GM12872 (cell line): Measurements from ENCODE around the gene DTHD1.

Experiments used
- CTCF ChIP-seq: IDR thresholded peaks from 3 replicates; pipeline ENCODE4 v1.5.1; 2011; ENCODE audit warnings: low read depth, mild to moderate bottlenecking, low read length, moderate library complexity; ENCODE audit not compliant: insufficient read depth

The DTHD1 gene

GRCh38 chr4:36320117-36320896 is 38.9 kb downstream of the DTHD1 start:
- no peak for TF ChIP-seq CTCF

- TF ChIP-seq CTCF: no peak
These were observed 39.8 kb downstream of the DTHD1 start for GRCh38 chr4:36321176-36321575.

DNA sequence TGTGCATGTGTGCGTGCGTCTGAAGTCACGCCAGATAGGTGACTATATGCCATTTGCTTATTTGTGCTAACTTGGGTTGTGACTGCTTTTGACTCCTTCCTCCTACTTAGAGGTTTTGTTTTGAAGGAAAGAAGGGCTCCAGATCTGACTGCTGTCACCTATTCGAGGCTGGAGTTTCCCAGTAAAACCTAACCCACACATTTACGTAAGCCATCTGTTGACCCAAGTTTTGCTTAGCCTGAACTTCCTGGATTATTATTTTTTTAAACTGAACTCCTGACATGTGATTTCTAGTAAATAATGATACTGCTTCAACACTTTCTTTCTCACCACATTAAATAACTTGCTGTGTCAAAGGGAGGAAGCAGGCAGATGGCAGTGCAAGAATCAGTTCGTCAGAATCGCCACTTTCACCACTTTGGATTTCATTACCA is 41.5 kb downstream of the DTHD1 start:
- no peak for TF ChIP-seq CTCF

DNA sequence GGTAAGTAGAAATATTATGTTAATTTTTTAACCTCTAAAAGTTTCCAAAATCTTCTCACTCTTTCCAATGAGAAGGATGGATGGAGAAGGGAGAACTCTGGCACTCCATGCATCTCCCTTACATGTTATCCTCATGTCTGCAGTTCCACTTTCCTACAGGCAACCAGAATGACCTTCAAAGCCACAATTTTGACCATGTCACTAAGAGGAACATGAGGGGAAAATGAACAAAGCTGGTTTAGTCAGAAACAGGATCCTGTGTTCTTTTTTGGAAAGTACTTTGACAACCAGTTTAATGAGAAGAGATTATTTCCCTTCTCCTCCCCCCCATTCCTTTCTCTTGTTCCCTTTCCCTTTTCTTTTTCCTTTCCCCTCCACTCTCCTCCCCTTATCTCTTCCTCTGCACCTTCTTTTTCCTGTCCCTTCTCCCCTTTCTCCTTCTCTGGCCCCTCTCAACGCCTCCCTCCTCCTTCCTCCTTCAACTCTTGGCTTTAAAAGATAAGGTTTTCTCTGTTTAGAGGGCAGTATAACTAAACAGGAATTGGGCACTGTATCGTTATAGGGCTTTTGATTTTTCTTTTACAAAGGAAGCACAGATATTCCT is 42.5 kb downstream of the DTHD1 start:
- TF ChIP-seq CTCF: no peak

DNA sequence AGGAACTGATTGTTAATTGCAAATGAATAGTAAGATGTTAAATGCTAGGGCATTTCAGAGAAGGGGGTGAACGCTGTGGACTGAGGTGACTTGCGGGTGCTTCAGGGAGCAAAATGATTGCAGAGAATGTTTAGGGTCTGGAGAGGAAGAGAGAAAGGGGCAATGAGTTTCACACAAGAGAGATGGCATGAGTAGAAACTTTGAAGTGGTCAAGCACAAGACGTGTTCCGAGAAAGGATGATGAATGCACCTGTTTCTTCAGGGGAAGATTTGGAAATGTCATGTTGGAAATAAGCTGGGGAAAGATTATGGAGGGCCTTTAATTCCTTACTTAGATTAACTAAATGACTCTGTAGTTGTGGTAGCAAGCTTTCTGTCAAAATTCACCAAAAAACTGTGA is 43.4 kb downstream of the DTHD1 start:
- no peak for TF ChIP-seq CTCF

DNA sequence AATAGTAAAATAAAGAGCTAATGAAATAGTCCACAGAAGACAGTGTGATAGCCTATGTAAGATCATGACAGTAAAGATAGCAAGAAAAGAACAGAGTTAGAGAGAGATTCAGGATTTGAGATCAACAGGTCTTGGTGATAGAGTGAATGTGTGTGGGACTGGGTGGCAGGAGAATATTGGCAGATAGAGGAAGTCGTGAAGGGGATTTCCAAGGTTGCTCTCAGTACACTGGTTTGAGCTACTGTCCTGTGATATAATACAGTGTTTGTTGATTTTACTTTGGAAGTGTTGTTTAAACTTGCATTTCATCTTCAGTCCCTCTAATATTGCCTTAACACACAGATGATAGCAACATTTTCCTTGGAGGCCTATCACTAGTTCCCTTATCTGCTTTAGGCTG is 44.1 kb downstream of the DTHD1 start:
- TF ChIP-seq CTCF: no peak

- TF ChIP-seq CTCF: no peak
These were observed 44.5 kb downstream of the DTHD1 start for GRCh38 chr4:36325926-36326325.
